Measurements from ENCODE around the gene DHX29.

The DHX29 gene

GRCh38 chr5:55286411-55286933 lies 21.0 kb downstream of the DHX29 start:
- no peak overlapping the region for H3K9ac ChIP-seq (ENCODE audit: low read length)
- H3K9me3 ChIP-seq (ENCODE audit: control insufficient read depth, insufficient read depth, low read depth, low read length): no peaks in the 10 kb centered on the region
- H3K36me3 ChIP-seq (ENCODE audit: control insufficient read depth, insufficient read depth, low read length): peaks cover 67% of the 10 kb centered on the region
- H3K27me3 ChIP-seq (ENCODE audit: control insufficient read depth, insufficient read depth, low read length): no peaks in the 10 kb centered on the region
- no peak overlapping the region for H3K27ac ChIP-seq (ENCODE audit: low read depth, low read length)
- no peak overlapping the region for H3K4me3 ChIP-seq (ENCODE audit: low read depth, low read length)
- no peaks in the 10 kb centered on the region for H3K4me1 ChIP-seq (ENCODE audit: control insufficient read depth, insufficient read depth, low read length)

DNA sequence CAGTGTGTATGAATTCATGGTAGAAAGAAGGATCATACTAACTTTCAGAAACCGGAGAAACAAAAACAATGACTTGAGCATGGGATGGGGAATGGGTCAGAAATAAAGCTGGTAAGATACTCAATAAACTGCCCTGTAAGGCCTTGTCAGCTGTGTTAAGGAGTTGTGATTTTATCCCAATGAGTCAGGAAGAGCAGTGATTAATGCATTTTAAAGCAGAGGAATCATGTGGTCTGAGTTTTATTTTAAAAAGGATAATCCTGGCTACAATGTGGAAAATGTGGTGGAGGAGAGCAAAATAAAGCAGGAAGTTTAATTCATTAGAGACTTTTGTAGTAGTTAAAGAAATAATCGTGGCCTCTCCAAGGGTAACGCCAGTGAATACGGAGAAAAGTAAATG lies 28.7 kb downstream of the DHX29 start:
- Histone ChIP-seq H3K9ac (ENCODE audit: low read length) (no peak overlapping the region), H3K27me3 (ENCODE audit: control insufficient read depth, insufficient read depth, low read length) (no peaks in the 10 kb centered on the region), H3K36me3 (ENCODE audit: control insufficient read depth, insufficient read depth, low read length) (peaks cover 86% of the 10 kb centered on the region), H3K9me3 (ENCODE audit: control insufficient read depth, insufficient read depth, low read depth, low read length) (no peaks in the 10 kb centered on the region), H3K27ac (ENCODE audit: low read depth, low read length) (0 out of 2 replicates have a peak overlapping the region, but pooled peaks have one; percentile 33), H3K4me3 (ENCODE audit: low read depth, low read length) (no peak overlapping the region), H3K4me1 (ENCODE audit: control insufficient read depth, insufficient read depth, low read length) (no peaks in the 10 kb centered on the region)

GRCh38 chr5:55276771-55277170 lies 30.7 kb downstream of the DHX29 start:
- no peak overlapping the region for H3K4me3 ChIP-seq (ENCODE audit: low read depth, low read length)
- no peak overlapping the region for H3K9ac ChIP-seq (ENCODE audit: low read length)
- H3K4me1 ChIP-seq (ENCODE audit: control insufficient read depth, insufficient read depth, low read length): no peaks in the 10 kb centered on the region
- no peaks in the 10 kb centered on the region for H3K9me3 ChIP-seq (ENCODE audit: control insufficient read depth, insufficient read depth, low read depth, low read length)
- H3K27me3 ChIP-seq (ENCODE audit: control insufficient read depth, insufficient read depth, low read length): no peaks in the 10 kb centered on the region
- H3K36me3 ChIP-seq (ENCODE audit: control insufficient read depth, insufficient read depth, low read length): peaks cover 82% of the 10 kb centered on the region
- no peak overlapping the region for H3K27ac ChIP-seq (ENCODE audit: low read depth, low read length)

- Histone ChIP-seq H3K9ac (ENCODE audit: low read length) (no peak overlapping the region), H3K36me3 (ENCODE audit: control insufficient read depth, insufficient read depth, low read length) (peaks cover 68% of the 10 kb centered on the region), H3K27ac (ENCODE audit: low read depth, low read length) (no peak overlapping the region), H3K27me3 (ENCODE audit: control insufficient read depth, insufficient read depth, low read length) (no peaks in the 10 kb centered on the region), H3K4me1 (ENCODE audit: control insufficient read depth, insufficient read depth, low read length) (peaks cover 5% of the 10 kb centered on the region), H3K9me3 (ENCODE audit: control insufficient read depth, insufficient read depth, low read depth, low read length) (no peaks in the 10 kb centered on the region), H3K4me3 (ENCODE audit: low read depth, low read length) (no peak overlapping the region)
These were observed 49.2 kb downstream of the DHX29 start for GRCh38 chr5:55258339-55258738.

DNA sequence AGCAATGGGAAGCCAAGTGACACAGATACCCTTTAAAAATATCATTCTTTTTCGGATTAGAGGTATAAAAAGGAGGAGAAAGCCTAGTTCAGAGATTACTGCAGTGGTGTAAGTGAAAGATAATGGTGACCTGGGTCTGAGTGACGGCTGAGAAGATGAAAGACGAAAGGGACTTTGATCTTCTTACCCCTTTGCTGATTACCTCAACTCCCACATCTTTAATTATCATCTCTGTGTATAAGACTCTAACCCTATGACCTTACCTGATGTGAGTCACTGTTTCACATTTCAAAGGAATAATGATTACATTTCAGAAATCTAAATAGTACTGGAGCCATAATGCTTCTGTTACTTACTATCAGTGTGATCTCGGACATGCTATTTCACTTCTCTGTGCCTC lies 52.7 kb downstream of the DHX29 start:
- Histone ChIP-seq H3K27ac (ENCODE audit: low read depth, low read length) (no peak overlapping the region), H3K27me3 (ENCODE audit: control insufficient read depth, insufficient read depth, low read length) (no peaks in the 10 kb centered on the region), H3K9ac (ENCODE audit: low read length) (no peak overlapping the region), H3K36me3 (ENCODE audit: control insufficient read depth, insufficient read depth, low read length) (peaks cover 40% of the 10 kb centered on the region), H3K4me1 (ENCODE audit: control insufficient read depth, insufficient read depth, low read length) (peaks cover 5% of the 10 kb centered on the region), H3K9me3 (ENCODE audit: control insufficient read depth, insufficient read depth, low read depth, low read length) (no peaks in the 10 kb centered on the region), H3K4me3 (ENCODE audit: low read depth, low read length) (no peak overlapping the region)

DNA sequence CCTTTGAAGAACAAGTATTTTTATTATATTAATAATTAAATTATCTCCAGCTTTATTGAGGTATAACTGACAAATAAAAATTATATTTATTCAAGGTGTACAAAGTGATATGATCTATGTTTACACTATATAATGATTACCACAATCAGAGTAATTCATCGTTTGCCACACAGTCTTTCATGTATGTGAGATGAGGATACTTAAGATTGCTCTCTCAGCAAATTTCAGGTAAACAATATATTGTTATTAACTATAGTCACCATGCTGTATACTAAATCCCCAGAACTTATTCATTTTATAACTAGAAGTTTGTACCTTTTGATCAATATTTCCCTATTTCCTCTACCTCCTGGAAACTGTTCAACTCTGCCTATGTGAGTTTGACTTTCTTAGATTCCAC lies 57.4 kb downstream of the DHX29 start:
- Histone ChIP-seq H3K27ac (ENCODE audit: low read depth, low read length) (no peak overlapping the region), H3K4me3 (ENCODE audit: low read depth, low read length) (no peak overlapping the region), H3K9ac (ENCODE audit: low read length) (no peak overlapping the region), H3K36me3 (ENCODE audit: control insufficient read depth, insufficient read depth, low read length) (peaks cover 9% of the 10 kb centered on the region), H3K9me3 (ENCODE audit: control insufficient read depth, insufficient read depth, low read depth, low read length) (peaks cover 4% of the 10 kb centered on the region; the same call in 1 of the 2 replicates), H3K27me3 (ENCODE audit: control insufficient read depth, insufficient read depth, low read length) (no peaks in the 10 kb centered on the region), H3K4me1 (ENCODE audit: control insufficient read depth, insufficient read depth, low read length) (no peaks in the 10 kb centered on the region)

- Histone ChIP-seq H3K36me3 (ENCODE audit: control insufficient read depth, insufficient read depth, low read length) (no peaks in the 10 kb centered on the region), H3K4me1 (ENCODE audit: control insufficient read depth, insufficient read depth, low read length) (no peaks in the 10 kb centered on the region), H3K27me3 (ENCODE audit: control insufficient read depth, insufficient read depth, low read length) (peaks cover 29% of the 10 kb centered on the region), H3K4me3 (ENCODE audit: low read depth, low read length) (no peak overlapping the region), H3K9me3 (ENCODE audit: control insufficient read depth, insufficient read depth, low read depth, low read length) (no peaks in the 10 kb centered on the region), H3K27ac (ENCODE audit: low read depth, low read length) (no peak overlapping the region), H3K9ac (ENCODE audit: low read length) (no peak overlapping the region)
These were observed 65.7 kb downstream of the DHX29 start for GRCh38 chr5:55241746-55242145.

- no peak overlapping the region for H3K4me3 ChIP-seq (ENCODE audit: low read depth, low read length)
- H3K36me3 ChIP-seq (ENCODE audit: control insufficient read depth, insufficient read depth, low read length): no peaks in the 10 kb centered on the region
- no peak overlapping the region for H3K27ac ChIP-seq (ENCODE audit: low read depth, low read length)
- H3K27me3 ChIP-seq (ENCODE audit: control insufficient read depth, insufficient read depth, low read length): peaks cover 75% of the 10 kb centered on the region
- H3K4me1 ChIP-seq (ENCODE audit: control insufficient read depth, insufficient read depth, low read length): peaks cover 14% of the 10 kb centered on the region
- H3K9ac ChIP-seq (ENCODE audit: low read length): no peak overlapping the region
- no peaks in the 10 kb centered on the region for H3K9me3 ChIP-seq (ENCODE audit: control insufficient read depth, insufficient read depth, low read depth, low read length)
These were observed 70.7 kb downstream of the DHX29 start for GRCh38 chr5:55236800-55237199.

DNA sequence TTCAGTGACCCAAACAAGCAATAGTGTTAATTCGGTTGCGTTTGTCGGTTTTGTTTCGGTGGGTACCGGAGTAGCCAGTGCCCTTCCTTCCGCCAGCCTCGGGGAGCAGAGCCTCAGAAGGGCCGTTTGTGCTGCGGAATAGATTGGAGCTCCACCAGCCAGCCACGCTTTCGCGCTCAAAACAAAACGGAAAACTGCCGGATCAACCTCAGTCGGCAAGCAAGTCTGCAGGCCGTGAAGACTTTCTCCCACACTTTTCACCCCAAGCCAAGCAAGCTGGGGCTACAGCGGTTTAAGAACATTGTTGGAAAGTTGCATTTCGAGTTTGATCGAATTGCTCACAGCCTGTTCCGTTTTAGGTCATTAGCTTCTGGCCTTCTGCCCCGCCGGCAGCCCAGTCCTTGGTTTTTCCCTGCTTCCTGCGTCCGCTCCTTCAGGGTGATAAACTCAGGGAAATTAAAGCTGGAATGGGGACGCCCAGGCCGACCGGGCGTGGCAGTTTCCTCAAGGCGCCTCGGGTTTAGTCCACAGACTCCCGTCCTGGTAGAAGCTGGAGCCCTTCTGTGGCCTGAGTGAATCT lies 73.3 kb downstream of the DHX29 start:
- peak overlapping the region; percentile 65 for H3K4me3 ChIP-seq (ENCODE audit: low read depth, low read length)
- peaks cover 25% of the 10 kb centered on the region for H3K4me1 ChIP-seq (ENCODE audit: control insufficient read depth, insufficient read depth, low read length)
- H3K36me3 ChIP-seq (ENCODE audit: control insufficient read depth, insufficient read depth, low read length): no peaks in the 10 kb centered on the region
- peaks cover 92% of the 10 kb centered on the region for H3K27me3 ChIP-seq (ENCODE audit: control insufficient read depth, insufficient read depth, low read length)
- H3K9ac ChIP-seq (ENCODE audit: low read length): no peak overlapping the region
- no peaks in the 10 kb centered on the region for H3K9me3 ChIP-seq (ENCODE audit: control insufficient read depth, insufficient read depth, low read depth, low read length)
- H3K27ac ChIP-seq (ENCODE audit: low read depth, low read length): no peak overlapping the region

DNA sequence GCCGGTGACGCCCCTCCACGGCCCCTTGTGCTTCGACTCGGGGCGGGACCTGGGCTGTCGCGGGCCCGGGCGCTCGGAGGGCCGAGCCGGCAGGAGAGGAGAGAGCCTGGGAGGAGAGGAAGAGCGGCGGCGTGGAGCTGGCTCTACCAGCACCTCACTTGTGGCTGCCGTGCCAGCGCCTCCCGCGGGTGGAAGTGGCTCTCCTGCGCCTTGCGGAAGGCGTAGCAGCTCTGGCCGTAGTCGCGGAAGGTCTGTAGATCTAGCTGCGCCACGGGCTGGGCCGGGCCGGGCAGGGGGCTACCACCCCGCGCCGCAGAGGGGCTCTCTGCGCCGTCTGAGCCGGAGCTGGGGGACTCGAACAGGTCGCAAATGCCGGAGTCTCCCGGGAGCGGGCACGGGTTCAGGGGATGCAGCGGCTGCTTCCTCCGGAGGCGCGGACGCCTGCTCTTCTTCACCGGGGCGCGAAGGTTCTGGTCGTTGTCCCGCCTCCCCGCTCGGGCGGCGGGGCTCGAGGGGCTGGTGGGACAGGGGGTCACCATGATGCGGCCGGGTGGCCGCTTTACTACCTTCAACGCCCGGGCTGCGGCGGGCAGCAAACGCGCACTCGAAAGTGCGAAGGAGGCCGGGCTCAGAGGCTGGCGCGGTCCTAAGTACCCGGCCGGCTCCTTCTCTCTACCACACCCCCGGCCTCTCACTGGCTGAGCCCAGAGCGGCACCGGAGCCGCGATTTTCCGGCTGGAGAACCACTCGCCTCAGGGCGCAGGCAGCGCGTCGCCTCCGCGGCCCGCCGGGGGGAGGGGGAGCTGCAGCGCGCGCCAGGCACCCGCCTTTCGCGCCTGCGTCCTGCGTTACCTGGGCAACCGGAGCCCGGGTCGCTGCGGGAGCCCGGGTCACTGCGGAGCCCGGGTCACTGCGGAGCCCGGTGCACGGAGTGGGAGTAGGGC lies 74.2 kb downstream of the DHX29 start, which contains the start of gene CCNO:
Gene CCNO (minus strand): TSS at position 624 of the 944 bp plus-strand sequence. CDS start 85 bp downstream, at position 539.
- Histone ChIP-seq H3K36me3 (ENCODE audit: control insufficient read depth, insufficient read depth, low read length) (no peaks in the 10 kb centered on the region), H3K9me3 (ENCODE audit: control insufficient read depth, insufficient read depth, low read depth, low read length) (no peaks in the 10 kb centered on the region), H3K4me3 (ENCODE audit: low read depth, low read length) (peak within 1 kb of the TSS; percentile 65), H3K4me1 (ENCODE audit: control insufficient read depth, insufficient read depth, low read length) (peaks cover 25% of the 10 kb centered on the region), H3K27me3 (ENCODE audit: control insufficient read depth, insufficient read depth, low read length) (peaks cover 95% of the 10 kb centered on the region), H3K9ac (ENCODE audit: low read length) (peak within 1 kb of the TSS; percentile 17), H3K27ac (ENCODE audit: low read depth, low read length) (no peak within 1 kb of the TSS)

Data from HUES6 (cell line).